Measurements from ENCODE around the gene APBA3.

APBA3 gene

DNA sequence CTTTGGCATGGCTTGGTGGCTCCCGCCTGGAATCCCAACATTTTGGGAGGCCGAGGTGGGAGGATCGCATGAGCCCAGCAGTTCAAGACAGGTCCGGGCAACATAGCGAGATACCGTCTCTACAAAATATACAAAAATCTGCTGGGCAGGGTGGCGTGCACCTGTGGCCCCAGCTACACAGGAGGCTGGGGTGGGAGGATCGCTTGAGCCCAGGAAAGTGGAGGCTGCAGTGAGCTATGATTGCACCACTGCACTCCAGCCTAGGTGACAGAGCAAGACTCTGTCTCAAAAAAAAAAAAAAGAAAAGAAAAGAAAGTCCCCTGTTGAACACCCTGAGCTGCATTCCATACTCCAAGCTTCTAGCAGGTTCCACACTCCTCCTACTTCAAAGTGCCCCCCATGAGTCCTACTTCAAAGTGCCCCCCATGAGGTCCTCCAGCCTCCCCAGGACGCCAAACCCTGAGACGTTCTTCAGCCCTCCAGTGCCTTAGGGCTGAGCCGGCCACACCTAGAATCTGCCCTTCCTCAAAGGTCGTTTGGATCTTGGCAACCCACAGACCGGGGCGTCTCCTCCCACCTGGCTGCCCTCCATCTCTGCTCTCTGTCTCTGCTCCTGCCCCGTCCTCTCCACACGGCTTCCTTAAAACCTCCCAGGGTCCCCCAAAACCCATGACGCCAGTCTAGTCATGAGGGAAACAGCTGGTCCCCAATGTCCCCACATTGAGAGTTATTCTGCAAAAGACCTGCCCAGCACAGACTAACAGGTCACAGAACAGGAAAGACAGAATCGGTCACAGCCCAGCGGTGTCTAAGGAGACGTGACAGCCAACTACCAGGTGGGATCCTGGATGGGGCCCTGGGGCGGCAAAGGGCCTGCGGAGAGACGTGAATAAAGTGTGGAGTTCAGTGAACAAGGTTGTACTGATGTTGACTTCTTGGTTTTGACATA is 48.6 kb downstream of the APBA3 start:
- no peak for FAIRE-seq

DNA sequence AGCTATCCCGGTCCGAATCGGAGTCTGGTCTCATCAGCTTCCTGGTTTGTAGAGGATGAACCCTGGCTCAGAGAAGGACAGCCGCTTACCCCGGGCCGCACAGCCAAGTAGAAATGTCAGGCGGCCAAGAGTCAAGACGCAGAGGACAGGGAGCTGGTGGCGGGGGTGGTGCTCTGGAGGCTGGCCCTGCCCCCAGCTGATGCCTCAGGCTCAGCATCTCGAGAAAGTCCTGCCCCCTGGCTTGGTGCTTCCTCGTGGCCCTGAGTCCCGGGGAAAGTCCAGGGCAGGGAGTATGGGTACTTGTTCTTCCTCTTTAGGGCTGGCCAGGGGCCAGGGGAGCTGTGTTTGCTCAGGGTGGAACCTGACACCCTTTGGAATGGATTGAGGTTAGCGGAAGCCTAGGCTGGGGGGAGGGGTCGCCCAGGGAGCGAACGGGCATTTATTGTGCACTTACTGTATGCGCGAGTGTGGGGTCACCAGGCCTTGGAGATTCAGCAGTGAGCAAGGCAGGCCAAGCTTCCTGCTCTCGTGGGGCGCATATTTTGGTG is 51.2 kb downstream of the APBA3 start:
- no peak for FAIRE-seq

DNA sequence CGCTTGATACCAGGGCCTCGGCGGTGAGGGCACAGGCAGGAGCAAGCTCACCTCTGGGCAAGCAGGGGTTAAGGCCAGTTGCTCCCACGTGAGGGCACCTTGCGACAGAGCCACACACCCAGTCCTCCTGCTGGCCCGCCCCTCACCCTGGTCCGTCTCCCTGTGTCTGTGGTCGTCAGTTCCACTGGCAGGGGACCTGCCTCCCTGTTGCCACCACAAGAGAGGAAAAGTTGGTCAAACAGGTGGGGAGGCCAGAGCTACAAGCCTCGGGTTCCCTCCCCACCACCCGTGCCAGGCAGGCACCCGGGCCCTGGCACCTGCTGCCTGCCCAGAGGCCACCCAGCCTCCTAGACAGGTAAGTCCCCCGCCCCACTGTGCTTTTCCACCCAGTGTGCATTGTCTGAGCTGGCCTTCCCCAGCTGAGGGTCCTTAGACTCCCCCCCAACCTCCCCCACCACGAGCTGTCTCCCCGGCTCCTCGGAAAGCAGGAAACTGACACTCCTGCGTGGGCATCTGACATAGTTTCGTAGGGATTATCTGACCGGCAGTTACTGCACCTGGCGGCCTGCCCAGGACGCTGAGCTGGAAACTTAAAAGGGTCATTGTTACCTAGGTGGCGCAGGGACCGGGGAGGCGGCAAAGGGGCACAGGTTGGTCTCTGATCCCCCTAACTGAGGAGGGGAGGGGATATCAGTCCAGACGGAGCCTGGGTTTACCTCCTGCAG is 53.1 kb downstream of the APBA3 start, which contains the start of gene TJP3:
Gene TJP3, plus strand, starts transcription at position 178 of the 725 bp plus-strand sequence. CDS start 20,049 bp downstream, outside the sequence.
- no peak for FAIRE-seq

DNA sequence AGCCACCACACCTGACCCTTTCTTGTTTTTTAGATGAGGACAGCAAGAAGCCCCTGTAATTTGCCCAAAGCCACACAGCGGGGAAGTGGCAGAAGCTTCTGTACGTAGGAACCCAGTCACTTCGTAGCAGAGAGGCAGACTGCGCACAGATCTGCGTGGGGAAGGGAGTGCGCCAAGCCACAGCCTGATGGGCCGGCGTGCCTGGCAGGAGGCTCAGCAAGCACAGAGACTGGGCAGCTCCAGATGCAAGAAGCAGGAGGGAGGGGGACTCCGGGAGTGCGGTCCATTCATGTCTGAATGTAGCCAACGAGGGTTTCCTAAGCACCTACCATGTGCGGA is 53.7 kb downstream of the APBA3 start:
- no peak for FAIRE-seq

DNA sequence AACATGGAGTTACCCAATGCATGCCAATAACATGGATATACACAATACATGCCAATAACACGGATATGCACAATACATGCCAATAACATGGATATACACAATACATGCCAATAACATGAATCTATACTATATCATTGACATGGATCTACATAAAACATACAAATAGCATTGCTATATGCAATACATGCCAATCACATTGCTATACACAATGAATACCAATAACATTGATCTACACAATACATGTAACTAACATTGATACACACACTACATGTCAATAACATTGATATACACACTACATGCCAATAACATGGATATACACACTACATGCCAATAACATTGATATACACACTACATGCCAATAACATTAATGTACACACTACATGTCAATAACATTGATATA is 60.3 kb downstream of the APBA3 start:
- FAIRE-seq = no peak
